ENCODE results near the gene C18orf63.

The C18orf63 gene

DNA sequence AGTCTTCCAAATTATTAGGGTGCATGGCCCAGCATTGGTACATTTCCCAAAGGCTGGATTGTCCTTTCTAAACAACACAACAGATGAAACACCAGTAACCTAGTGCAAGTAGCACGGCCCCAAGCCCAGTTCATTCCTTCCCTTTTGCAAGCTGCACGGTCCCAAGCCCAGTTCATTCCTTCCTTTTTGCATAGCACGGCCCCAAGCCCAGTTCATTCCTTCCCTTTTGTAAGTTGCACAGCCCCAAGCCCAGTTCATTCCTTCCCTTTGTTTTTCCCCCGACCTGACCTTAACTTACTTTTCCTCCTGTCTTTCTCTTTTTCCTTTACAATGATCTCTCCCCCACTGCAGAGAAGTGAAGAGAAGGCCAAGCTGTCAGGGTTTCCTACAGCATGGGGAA lies 60.9 kb downstream of the C18orf63 start:
- DNase-seq (ENCODE audit: low read depth in 2 of 2) = no peak

GRCh38 chr18:74377776-74378175 lies 62.1 kb downstream of the C18orf63 start:
- no peak for DNase-seq (ENCODE audit: low read depth in 2 of 2)

DNA sequence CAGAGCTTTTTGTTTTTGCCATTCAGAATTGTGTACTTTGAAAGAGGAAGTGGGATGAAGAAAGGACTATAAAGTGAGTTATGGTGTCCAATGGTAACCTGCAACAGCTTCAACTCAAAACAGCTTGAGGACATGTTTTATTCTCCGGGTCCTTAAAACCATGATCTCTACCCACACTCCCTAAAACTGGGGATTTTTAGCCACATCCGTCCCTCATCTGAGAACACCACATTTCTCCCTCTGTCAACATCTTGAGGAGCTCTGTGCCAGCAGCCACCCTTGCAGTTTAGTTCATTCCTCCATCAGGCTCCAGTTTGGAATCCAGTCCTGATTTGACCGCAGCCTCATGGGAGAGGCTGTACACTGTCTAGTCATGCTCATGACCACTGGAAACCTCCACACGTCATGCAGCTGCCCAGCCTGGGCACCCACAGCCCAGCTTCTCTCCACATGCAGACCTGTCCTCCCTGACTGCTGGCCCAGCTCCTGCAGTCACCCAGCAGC lies 62.6 kb downstream of the C18orf63 start:
- DNase-seq (ENCODE audit: low read depth in 2 of 2) = no peak

DNA sequence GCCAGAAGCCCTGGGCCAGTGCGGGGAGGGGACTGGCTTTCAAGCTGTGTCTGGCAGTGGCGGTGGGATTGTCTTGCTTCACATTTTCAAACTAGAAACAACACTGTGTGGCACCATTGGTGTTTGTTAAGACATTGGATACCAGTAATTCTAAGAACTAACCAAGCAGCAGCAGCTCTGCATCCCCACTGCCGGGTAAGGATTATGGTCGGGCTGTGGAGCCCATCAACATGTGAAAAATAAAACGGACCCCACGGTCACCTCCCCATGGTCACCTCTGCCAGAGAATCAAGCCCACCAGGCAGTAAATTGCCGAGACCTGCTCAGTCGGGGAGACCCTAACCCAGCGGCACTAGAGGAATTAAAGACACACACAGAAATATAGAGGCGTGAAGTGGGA lies 65.3 kb downstream of the C18orf63 start:
- DNase-seq (ENCODE audit: low read depth in 2 of 2) = no peak

DNA sequence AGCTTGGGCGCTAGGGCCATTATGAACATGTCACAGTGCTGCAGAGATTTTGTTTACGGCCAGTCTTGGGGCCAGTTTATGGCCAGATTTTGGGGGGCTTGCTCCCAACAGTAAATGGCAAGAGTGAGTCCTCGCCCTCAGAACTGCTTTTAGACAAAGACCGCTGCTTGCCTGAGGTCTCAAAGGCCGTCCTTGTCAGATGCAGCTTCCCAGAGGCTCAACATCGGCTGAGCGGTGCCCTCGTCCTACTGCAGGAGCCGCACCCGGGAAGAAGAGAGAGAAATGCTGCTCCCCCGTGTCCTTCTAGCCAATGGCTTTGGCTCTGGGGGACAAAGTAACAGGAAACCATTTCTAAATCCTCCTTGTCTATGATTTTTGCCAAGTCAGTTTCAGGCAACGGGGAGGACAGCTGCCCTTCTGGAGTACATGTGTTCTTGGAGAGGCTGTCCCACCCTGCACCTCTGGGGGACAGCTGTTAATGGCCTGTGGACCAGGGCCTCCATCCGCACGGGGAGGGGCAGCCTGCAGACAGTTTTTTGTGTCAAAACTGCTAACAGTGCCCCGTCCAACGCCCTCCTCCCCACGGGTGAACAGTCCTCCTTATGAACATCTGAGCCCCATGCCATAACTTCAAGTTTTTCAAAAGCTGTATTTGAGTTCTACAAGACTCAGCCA lies 66.1 kb downstream of the C18orf63 start:
- no peak for DNase-seq (ENCODE audit: low read depth in 2 of 2)

GRCh38 chr18:74382481-74383017 lies 66.9 kb downstream of the C18orf63 start:
- DNase-seq (ENCODE audit: low read depth in 2 of 2) = no peak

- no peak for DNase-seq (ENCODE audit: low read depth in 2 of 2)
These were observed 71.7 kb downstream of the C18orf63 start for GRCh38 chr18:74387383-74387782.

DNA sequence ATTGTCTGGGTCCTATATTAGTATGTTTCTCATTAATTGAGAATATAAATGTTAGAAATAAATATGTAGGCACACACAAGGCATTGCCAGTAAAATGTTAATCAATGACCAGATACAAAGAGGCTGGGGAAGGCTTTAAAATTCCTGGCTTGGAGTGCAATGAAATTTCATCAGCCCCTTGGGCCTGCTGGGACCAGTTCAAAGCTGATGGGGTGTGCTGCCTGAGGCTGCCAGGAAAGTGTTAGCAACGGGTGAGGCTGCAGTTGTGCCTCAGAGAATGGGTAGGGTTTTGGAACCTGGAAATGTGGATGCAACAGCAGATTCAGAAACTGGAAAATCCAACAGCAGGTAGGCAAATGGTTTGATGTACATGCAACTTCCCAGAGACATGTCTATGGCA lies 72.6 kb downstream of the C18orf63 start:
- no peak for DNase-seq (ENCODE audit: low read depth in 2 of 2)

GRCh38 chr18:74389171-74389927 lies 73.7 kb downstream of the C18orf63 start:
- DNase-seq (ENCODE audit: low read depth in 2 of 2) = no peak

DNA sequence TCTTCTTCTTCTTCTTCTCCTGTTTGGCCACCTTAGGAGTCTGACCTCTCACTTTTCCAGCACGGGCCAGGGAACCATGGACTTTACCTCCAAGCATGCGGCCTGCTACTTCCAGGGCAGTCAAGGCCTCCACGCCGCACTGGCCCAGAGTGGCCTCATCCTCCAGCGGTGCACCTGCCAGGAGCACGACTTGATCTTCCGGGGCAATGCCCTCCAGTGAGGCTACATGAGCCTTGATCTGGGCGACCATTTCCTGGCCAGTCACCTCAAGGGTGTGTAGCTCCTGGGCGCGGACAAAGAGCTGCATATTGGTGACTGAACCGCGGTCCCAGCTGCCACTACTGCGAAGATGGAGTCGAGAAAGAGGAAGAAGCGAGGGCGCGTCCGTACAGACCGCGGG lies 74.4 kb downstream of the C18orf63 start:
- no peak for DNase-seq (ENCODE audit: low read depth in 2 of 2)

DNA sequence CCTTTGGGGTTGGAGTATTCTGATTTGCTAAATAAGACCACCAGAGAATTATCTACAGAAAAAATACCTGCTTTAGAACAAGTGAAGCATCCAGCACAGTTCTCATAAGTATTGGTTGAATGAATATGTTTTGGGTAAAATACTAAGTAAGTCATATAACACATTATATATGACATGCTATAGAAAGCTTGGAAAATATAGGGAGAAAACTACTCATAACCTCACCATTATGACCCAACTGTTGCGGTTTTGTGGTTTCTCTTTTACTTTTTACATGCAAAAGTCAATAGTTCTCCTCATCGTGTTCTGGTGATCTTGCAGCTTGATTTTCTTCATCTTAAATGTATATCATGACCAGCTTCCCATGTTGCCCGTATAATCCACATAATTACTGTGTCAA lies 75.3 kb downstream of the C18orf63 start:
- DNase-seq (ENCODE audit: low read depth in 2 of 2) = no peak

- no peak for DNase-seq (ENCODE audit: low read depth in 2 of 2)
These were observed 76.7 kb downstream of the C18orf63 start for GRCh38 chr18:74392323-74392722.

DNA sequence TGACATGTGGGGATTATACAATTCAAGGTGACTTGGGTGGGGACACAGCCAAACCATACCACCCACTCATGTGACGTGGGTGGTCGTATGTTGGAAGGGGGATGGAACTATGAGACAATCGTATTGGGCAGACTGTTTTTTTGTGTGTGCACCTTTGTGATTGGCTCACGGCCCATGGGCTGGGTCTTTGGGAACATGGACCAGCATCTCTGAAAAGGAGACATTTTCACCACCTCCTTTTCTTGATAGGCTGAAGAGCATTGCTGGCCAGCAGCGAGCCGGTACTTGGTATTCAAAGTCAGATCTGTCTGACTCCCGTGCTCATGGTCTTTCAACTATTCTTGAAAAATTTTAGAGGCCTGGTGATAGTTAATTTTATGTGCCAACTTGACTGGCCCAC lies 79.4 kb downstream of the C18orf63 start:
- no peak for DNase-seq (ENCODE audit: low read depth in 2 of 2)

DNA sequence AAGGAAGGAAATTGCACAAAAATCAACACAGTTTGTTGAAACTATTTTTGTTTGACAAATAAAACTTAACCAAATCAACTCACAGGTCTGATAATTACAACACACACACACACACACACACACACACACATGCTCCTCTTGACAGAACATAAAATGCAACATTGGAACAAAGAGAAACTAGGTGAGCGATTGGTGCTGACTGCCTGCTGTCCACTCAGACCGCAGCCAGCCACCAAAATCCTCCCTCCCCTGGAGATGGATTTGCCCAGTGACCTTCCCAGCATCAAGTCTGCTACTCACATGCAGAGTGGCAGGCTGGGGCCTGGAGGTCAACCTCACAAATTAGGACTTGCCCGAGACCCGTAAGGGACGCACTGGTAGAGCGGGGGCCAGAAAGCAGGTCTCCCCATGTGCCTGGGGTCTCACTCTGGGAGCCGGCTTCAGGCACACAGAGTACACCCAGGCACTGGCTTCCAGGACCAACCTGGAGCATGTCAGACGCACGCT lies 80.1 kb downstream of the C18orf63 start:
- DNase-seq (ENCODE audit: low read depth in 2 of 2) = no peak

GRCh38 chr18:74396171-74397169 lies 80.8 kb downstream of the C18orf63 start:
- DNase-seq (ENCODE audit: low read depth in 2 of 2) = no peak

GRCh38 chr18:74397572-74397971 lies 81.9 kb downstream of the C18orf63 start:
- no peak for DNase-seq (ENCODE audit: low read depth in 2 of 2)

DNA sequence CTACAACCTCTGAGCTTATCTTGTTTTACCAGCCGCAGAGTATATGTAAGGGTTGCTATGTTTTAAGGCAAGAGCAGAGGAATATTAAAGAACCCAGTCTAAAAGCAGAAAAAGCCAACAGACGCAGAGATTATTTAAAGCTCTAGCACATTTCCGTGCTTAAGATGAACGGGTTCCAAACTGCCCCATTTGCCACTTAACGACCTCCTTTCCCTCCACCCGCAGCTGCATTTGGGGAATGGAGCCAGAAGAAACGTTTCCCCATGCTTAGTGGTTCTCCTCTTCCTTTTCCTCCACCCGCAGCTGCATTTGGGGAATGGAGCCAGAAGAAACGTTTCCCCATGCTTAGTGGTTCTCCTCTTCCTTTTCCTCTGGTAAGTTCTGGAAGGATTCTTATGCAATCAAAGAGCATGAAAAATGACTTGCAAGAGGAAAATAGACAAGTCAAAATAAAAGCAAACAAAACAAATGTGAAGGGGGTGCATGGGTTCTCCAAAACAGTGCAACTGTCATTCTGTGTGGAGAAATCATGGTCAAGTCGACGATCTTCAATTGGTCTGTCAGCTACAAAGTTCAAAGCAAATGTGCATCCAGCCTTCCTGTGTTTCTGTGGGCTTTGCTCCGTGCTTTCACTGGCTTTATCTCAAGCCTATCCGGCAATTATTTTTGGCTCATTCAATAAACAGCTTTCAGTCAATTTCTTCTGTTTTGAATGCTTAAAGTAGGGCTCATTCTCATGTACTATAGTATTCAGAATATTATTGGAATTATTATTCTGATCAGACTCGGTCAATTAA lies 83.7 kb downstream of the C18orf63 start:
- no peak for DNase-seq (ENCODE audit: low read depth in 2 of 2)

DNA sequence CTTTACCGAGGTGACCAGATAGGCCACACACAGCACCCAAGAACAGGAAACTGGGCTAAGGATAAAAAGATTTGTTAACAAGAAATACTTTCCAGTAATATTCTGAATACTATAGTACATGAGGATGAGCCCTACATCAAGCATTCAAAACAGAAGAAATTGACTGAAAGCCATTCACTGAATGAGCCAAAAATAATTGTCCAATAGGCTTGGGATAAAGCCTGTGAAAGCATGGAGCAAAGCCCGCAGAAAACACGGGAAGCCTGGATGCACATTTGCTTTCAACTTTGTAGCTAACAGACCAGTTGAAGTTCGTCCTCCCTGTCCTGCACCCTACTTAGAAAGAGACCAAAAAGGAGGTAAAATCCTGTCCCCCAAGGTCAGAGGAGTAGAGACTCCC lies 85.2 kb downstream of the C18orf63 start:
- no peak for DNase-seq (ENCODE audit: low read depth in 2 of 2)

DNA sequence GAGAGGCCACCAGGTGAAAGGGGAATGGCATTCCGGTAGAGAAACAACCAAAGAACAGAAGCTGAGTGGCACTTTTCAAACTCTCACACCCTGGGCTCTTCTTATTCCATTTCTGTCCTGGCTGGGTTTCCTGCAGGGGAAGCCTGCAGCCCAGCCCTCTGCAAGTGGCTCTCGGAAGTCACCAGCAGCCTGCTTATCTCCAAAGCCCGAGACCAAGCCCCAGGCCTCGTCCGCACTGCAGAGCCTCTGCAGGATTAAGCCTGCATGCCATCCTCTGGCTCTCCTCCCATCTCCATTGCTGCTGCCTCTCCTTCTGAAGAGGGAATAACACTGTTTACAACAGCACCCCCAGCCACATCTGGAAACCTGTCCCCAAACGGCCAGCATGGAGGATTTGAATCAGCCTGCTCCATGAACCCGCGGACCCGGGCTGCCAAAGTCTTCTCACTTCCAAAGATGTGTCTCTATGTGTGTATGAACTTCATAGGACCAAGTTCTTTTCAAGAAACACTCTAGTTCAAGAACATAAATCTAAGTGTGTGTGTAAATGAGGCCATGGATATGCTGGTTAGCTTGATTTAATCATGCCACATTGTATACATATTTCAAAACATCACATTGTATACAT lies 87.3 kb downstream of the C18orf63 start:
- DNase-seq (ENCODE audit: low read depth in 2 of 2) = no peak

DNA sequence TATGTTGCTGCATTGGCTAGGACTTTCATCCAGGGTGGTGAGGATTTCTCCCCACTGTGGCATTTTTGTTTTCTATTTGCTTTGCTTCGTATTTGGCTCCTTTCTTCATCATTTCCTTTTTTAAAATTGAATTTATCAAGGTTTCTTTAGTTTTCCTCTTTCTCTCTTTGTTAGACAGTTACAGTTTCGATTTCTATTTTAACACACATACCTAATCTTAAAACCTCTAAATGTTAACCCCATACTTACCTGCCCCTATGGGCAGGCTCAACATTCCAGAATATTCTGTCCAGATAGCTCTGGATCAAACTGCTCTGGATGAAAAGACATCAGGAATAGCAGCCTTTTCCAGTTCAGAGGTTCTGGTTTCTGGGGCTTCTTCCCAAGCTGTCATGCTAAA lies 92.2 kb downstream of the C18orf63 start:
- DNase-seq (ENCODE audit: low read depth in 2 of 2) = no peak
